ENCODE data around the gene TTC9. TPM values are rescaled to one million over a fixed set of nuclear protein-coding genes. Genes with fewer than 3 reads are reported as not detected.

TTC9 gene
- total and polyA plus RNA-seq, 4 donors = 0.09 to 0.98 (median 0.45) TPM

DNA sequence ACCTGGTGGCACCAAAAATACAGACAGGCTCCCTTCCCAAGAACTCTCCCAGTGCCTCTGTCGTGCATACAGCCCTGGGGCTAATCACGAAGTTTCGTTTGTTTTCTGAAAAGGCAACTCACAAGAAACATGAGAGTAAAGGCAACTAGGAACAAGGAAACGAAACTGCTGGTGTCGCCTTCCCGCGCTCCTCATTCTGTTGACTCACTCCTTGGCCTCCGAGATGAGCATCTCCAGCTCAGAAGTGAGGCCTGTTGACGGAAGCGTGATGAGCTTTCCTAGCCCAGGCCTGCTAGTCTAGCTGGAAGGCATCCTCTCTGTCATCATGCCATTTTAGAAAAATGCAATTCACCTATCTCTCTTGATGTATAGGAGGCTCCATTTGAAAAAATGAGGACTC lies 50.5 kb downstream of the TTC9 start:
- H3K9ac ChIP-seq (ENCODE audit: low read depth in 1 of 2, low read length in 2 of 2) = no peak overlapping the region
- no peaks in the 10 kb centered on the region for H3K36me3 ChIP-seq (ENCODE audit: control insufficient read depth in 4 of 4, insufficient read depth in 3 of 4, low read depth in 1 of 4, low read length in 3 of 4)
- H3K27me3 ChIP-seq (ENCODE audit: control insufficient read depth in 4 of 4, insufficient read depth in 4 of 4, low read length in 3 of 4) = no peaks in the 10 kb centered on the region
- no peak overlapping the region for H3K4me3 ChIP-seq (ENCODE audit: low read depth in 1 of 3, low read length in 3 of 3)
- no peak overlapping the region for H3K27ac ChIP-seq (ENCODE audit: low read depth in 1 of 2, low read length in 2 of 2)
- TF ChIP-seq TAF1 (conservative IDR thresholded peaks at IDR 0.05) (no peak), FOXA1 (IDR thresholded peaks at IDR 0.05) (no peak), JUND (IDR thresholded peaks at IDR 0.05) (no peak), RAD21 (IDR thresholded peaks at IDR 0.05) (no peak), ATF3 (IDR thresholded peaks at IDR 0.05) (no peak), EGR1 (IDR thresholded peaks at IDR 0.05; ENCODE audit: low read depth in 2 of 2) (no peak), REST (IDR thresholded peaks at IDR 0.05) (no peak), HNF4A (conservative IDR thresholded peaks at IDR 0.05) (no peak), YY1 (IDR thresholded peaks at IDR 0.05) (no peak), SP1 (IDR thresholded peaks at IDR 0.05) (no peak), NR2F2 (IDR thresholded peaks at IDR 0.05) (no peak), FOXA2 (IDR thresholded peaks at IDR 0.05) (no peak), HNF4G (IDR thresholded peaks at IDR 0.05) (no peak), GABPA (IDR thresholded peaks at IDR 0.05 in 1 of 2, conservative IDR thresholded peaks at IDR 0.05 in 1 of 2) (no peak), RXRA (IDR thresholded peaks at IDR 0.05) (no peak)
- TF ChIP-seq, protein P1, sequence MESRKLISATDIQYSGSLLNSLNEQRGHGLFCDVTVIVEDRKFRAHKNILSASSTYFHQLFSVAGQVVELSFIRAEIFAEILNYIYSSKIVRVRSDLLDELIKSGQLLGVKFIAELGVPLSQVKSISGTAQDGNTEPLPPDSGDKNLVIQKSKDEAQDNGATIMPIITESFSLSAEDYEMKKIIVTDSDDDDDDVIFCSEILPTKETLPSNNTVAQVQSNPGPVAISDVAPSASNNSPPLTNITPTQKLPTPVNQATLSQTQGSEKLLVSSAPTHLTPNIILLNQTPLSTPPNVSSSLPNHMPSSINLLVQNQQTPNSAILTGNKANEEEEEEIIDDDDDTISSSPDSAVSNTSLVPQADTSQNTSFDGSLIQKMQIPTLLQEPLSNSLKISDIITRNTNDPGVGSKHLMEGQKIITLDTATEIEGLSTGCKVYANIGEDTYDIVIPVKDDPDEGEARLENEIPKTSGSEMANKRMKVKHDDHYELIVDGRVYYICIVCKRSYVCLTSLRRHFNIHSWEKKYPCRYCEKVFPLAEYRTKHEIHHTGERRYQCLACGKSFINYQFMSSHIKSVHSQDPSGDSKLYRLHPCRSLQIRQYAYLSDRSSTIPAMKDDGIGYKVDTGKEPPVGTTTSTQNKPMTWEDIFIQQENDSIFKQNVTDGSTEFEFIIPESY (IDR thresholded peaks at IDR 0.05) = no peak
- TF ChIP-seq, protein P2, sequence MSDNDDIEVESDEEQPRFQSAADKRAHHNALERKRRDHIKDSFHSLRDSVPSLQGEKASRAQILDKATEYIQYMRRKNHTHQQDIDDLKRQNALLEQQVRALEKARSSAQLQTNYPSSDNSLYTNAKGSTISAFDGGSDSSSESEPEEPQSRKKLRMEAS (IDR thresholded peaks at IDR 0.05) = no peak
- TF ChIP-seq, protein P3, sequence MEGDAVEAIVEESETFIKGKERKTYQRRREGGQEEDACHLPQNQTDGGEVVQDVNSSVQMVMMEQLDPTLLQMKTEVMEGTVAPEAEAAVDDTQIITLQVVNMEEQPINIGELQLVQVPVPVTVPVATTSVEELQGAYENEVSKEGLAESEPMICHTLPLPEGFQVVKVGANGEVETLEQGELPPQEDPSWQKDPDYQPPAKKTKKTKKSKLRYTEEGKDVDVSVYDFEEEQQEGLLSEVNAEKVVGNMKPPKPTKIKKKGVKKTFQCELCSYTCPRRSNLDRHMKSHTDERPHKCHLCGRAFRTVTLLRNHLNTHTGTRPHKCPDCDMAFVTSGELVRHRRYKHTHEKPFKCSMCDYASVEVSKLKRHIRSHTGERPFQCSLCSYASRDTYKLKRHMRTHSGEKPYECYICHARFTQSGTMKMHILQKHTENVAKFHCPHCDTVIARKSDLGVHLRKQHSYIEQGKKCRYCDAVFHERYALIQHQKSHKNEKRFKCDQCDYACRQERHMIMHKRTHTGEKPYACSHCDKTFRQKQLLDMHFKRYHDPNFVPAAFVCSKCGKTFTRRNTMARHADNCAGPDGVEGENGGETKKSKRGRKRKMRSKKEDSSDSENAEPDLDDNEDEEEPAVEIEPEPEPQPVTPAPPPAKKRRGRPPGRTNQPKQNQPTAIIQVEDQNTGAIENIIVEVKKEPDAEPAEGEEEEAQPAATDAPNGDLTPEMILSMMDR (IDR thresholded peaks at IDR 0.05; ENCODE audit: low read depth, low read length, missing input control) = no peak
- H3K4me1 ChIP-seq (ENCODE audit: control insufficient read depth in 4 of 4, insufficient read depth in 4 of 4, low read length in 3 of 4) = no peaks in the 10 kb centered on the region
- H3K9me3 ChIP-seq (ENCODE audit: control insufficient read depth in 4 of 4, low read length in 3 of 4) = no peaks in the 10 kb centered on the region
- WGBS = 84% methylated on average over 10 of the region's 10 CpGs
- DNase-seq (ENCODE audit: low spot score) = no peak

Measured in liver (tissue), 9 donors.